ENCODE results near the gene BICD1. TPM values are rescaled to one million over a fixed set of nuclear protein-coding genes. Genes with fewer than 3 reads are reported as not detected.
"Not testable (repeated sequence)": the region's sequence is repeated elsewhere in the genome, so short reads cannot be mapped to it uniquely, and the experiment has no call there.

Gene BICD1
- total and polyA plus RNA-seq, 4 donors = 0.46 to 3.4 (median 1.1) TPM

DNA sequence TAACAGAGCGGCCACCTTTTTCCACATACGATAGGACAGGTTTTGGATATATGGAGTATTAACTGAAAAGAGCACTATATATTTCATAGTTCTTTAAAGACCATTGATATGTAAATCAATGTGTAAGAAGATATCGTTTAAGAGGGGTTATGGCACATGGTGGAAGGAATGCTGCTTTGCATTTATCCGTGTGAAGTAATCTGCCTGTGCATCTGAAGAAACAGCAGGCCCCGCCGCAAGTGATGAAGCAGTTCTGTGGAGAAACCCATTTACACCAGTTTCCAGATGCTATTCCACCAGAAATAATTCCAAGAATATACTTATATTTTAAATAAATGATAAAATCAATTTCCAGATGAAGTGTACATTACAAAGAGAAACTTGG, 72.4 kb downstream of the BICD1 start:
- no peaks in the 10 kb centered on the region for H3K9me3 ChIP-seq (ENCODE audit: control insufficient read depth in 4 of 4, low read length in 3 of 4)
- H3K4me1 ChIP-seq (ENCODE audit: control insufficient read depth in 4 of 4, insufficient read depth in 4 of 4, low read length in 3 of 4) = no peaks in the 10 kb centered on the region
- DNase-seq (ENCODE audit: low spot score) = no peak
- no peak overlapping the region for H3K9ac ChIP-seq (ENCODE audit: low read depth in 1 of 2, low read length in 2 of 2)
- no peak for TF ChIP-seq HNF4A (conservative IDR thresholded peaks at IDR 0.05)
- TF ChIP-seq RXRA (IDR thresholded peaks at IDR 0.05) = no peak
- TF ChIP-seq, protein P1, sequence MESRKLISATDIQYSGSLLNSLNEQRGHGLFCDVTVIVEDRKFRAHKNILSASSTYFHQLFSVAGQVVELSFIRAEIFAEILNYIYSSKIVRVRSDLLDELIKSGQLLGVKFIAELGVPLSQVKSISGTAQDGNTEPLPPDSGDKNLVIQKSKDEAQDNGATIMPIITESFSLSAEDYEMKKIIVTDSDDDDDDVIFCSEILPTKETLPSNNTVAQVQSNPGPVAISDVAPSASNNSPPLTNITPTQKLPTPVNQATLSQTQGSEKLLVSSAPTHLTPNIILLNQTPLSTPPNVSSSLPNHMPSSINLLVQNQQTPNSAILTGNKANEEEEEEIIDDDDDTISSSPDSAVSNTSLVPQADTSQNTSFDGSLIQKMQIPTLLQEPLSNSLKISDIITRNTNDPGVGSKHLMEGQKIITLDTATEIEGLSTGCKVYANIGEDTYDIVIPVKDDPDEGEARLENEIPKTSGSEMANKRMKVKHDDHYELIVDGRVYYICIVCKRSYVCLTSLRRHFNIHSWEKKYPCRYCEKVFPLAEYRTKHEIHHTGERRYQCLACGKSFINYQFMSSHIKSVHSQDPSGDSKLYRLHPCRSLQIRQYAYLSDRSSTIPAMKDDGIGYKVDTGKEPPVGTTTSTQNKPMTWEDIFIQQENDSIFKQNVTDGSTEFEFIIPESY (IDR thresholded peaks at IDR 0.05) = no peak
- TF ChIP-seq HNF4G (IDR thresholded peaks at IDR 0.05) = no peak
- no peak for TF ChIP-seq EGR1 (IDR thresholded peaks at IDR 0.05; ENCODE audit: low read depth in 2 of 2)
- TF ChIP-seq SP1 (IDR thresholded peaks at IDR 0.05) = no peak
- no peak for TF ChIP-seq TAF1 (conservative IDR thresholded peaks at IDR 0.05)
- no peaks in the 10 kb centered on the region for H3K27me3 ChIP-seq (ENCODE audit: control insufficient read depth in 4 of 4, insufficient read depth in 4 of 4, low read length in 3 of 4)
- 79% methylated on average over 6 of the region's 6 CpGs for WGBS
- H3K27ac ChIP-seq (ENCODE audit: low read depth in 1 of 2, low read length in 2 of 2) = no peak overlapping the region
- no peak overlapping the region for H3K4me3 ChIP-seq (ENCODE audit: low read depth in 1 of 3, low read length in 3 of 3)
- H3K36me3 ChIP-seq (ENCODE audit: control insufficient read depth in 4 of 4, insufficient read depth in 3 of 4, low read depth in 1 of 4, low read length in 3 of 4) = no peaks in the 10 kb centered on the region

DNA sequence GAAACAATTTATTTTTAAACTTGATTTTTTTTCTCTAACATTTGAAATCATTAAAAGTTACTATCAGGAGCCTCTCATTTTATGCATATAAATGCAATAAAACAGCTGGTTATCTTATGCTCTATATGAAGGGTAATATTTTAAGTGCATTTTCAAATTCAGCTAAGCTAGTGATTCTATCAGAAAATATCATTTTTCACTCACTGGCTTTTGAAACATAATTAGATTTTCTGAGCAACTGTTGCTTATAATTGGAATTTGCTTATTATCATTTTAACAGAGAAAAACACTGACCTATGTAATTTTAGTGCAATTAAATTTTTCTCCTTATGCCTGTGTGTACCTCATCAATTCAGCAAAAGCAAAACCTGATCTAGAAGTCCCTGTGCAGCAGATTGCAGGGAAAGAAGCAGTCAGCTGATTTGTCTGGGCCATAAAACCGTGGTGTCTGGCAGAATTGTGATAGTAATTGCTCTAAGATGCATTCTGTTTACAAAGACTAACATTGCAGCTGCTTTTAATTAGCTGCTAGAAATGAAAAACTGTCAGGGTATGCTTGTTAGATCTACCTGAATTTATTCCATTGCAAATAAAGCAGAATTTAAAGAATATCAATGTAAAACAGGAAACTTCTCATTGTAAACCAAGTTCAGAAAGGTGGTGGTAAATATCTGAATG, 75.0 kb downstream of the BICD1 start:
- Histone ChIP-seq H3K9me3 (ENCODE audit: control insufficient read depth in 4 of 4, low read length in 3 of 4) (no peaks in the 10 kb centered on the region), H3K27ac (ENCODE audit: low read depth in 1 of 2, low read length in 2 of 2) (no peak overlapping the region), H3K4me1 (ENCODE audit: control insufficient read depth in 4 of 4, insufficient read depth in 4 of 4, low read length in 3 of 4) (no peaks in the 10 kb centered on the region), H3K27me3 (ENCODE audit: control insufficient read depth in 4 of 4, insufficient read depth in 4 of 4, low read length in 3 of 4) (no peaks in the 10 kb centered on the region), H3K36me3 (ENCODE audit: control insufficient read depth in 4 of 4, insufficient read depth in 3 of 4, low read depth in 1 of 4, low read length in 3 of 4) (no peaks in the 10 kb centered on the region), H3K9ac (ENCODE audit: low read depth in 1 of 2, low read length in 2 of 2) (no peak overlapping the region), H3K4me3 (ENCODE audit: low read depth in 1 of 3, low read length in 3 of 3) (no peak overlapping the region)
- TF ChIP-seq YY1 (IDR thresholded peaks at IDR 0.05) (no peak), GABPA (IDR thresholded peaks at IDR 0.05 in 1 of 2, conservative IDR thresholded peaks at IDR 0.05 in 1 of 2) (no peak)
- no peak for DNase-seq (ENCODE audit: low spot score)
- WGBS = 78% methylated on average over 1 of the region's 1 CpG

DNA sequence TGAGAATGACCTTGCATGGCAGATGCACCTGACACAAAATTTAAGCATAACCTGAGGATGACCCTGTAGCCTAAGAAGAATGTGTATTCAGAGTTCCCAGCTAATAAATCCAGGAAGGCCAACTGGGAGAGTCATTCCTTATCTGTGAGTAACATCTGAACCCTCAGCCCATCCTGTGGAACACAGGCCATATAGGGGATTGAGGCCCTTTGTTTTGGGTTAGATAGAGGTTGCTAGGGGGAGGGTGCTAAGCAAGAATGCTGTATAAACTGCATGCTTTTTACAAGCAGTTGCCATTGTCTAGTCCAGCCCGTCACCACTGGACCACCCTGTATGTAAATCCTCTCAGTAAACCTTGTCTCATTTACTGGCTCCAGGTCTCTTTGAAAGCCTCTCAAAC, 77.0 kb downstream of the BICD1 start:
- no peak for DNase-seq (ENCODE audit: low spot score)
- Histone ChIP-seq H3K9ac (ENCODE audit: low read depth in 1 of 2, low read length in 2 of 2) (no peak overlapping the region), H3K9me3 (ENCODE audit: control insufficient read depth in 4 of 4, low read length in 3 of 4) (no peaks in the 10 kb centered on the region), H3K4me3 (ENCODE audit: low read depth in 1 of 3, low read length in 3 of 3) (no peak overlapping the region), H3K27me3 (ENCODE audit: control insufficient read depth in 4 of 4, insufficient read depth in 4 of 4, low read length in 3 of 4) (no peaks in the 10 kb centered on the region), H3K27ac (ENCODE audit: low read depth in 1 of 2, low read length in 2 of 2) (no peak overlapping the region), H3K4me1 (ENCODE audit: control insufficient read depth in 4 of 4, insufficient read depth in 4 of 4, low read length in 3 of 4) (no peaks in the 10 kb centered on the region), H3K36me3 (ENCODE audit: control insufficient read depth in 4 of 4, insufficient read depth in 3 of 4, low read depth in 1 of 4, low read length in 3 of 4) (no peaks in the 10 kb centered on the region)
- TF ChIP-seq HNF4G (IDR thresholded peaks at IDR 0.05) (no peak), FOXA1 (IDR thresholded peaks at IDR 0.05) (no peak), GABPA (IDR thresholded peaks at IDR 0.05 in 1 of 2, conservative IDR thresholded peaks at IDR 0.05 in 1 of 2) (no peak), TAF1 (conservative IDR thresholded peaks at IDR 0.05) (no peak)
- TF ChIP-seq, protein P2, sequence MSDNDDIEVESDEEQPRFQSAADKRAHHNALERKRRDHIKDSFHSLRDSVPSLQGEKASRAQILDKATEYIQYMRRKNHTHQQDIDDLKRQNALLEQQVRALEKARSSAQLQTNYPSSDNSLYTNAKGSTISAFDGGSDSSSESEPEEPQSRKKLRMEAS (IDR thresholded peaks at IDR 0.05) = no peak
- WGBS = 98% methylated on average over 1 of the region's 1 CpG

DNA sequence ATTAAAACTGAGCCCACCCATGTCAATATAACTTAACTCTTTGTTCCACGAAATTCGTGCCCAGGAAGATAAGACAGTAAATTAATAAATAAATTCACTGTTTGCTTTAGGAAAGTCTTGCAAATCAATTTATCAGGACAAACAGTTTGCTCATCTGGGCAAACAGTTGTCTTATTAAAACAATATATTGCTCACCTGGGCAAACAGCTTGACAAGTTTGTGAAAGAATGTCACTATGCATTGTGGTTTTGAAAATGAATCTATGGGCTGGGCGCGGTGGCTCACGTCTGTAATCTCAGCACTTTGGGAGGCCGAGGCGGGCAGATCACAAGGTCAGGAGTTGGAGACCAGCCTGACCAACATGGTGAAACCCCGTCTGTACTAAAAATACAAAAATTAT, 80.5 kb downstream of the BICD1 start:
- not testable (repeated sequence) for H3K9me3 ChIP-seq (ENCODE audit: control insufficient read depth in 4 of 4, low read length in 3 of 4); H3K4me3 ChIP-seq (ENCODE audit: low read depth in 1 of 3, low read length in 3 of 3); H3K27me3 ChIP-seq (ENCODE audit: control insufficient read depth in 4 of 4, insufficient read depth in 4 of 4, low read length in 3 of 4); H3K27ac ChIP-seq (ENCODE audit: low read depth in 1 of 2, low read length in 2 of 2); DNase-seq (ENCODE audit: low spot score); H3K36me3 ChIP-seq (ENCODE audit: control insufficient read depth in 4 of 4, insufficient read depth in 3 of 4, low read depth in 1 of 4, low read length in 3 of 4); H3K4me1 ChIP-seq (ENCODE audit: control insufficient read depth in 4 of 4, insufficient read depth in 4 of 4, low read length in 3 of 4); H3K9ac ChIP-seq (ENCODE audit: low read depth in 1 of 2, low read length in 2 of 2)
- 75% methylated on average over 8 of the region's 8 CpGs for WGBS
